ENCODE results near the gene PMAIP1.

Gene PMAIP1

GRCh38 chr18:59952283-59953007, 52.6 kb downstream of the PMAIP1 start:
- DNase-seq, result no peak
- ATAC-seq, result no peak

Measured in stimulated activated naive CD8-positive, alpha-beta T cell treated with anti-CD3 and anti-CD28 coated beads, Interleukin-15, Interleukin-2, amounts not matched to agents 100 U/mL and 50 U/mL, for 24 hours (primary cell).